GM18870 (cell line): Measurements from ENCODE around the gene COL4A3.

Source experiments
- ATAC-seq: cut with Tn5 transposase; IDR thresholded peaks from one replicate; pipeline ENCODE4 v1.9.1; 2021; ENCODE audit warnings: moderate library complexity; ENCODE audit not compliant: unreplicated experiment

Gene COL4A3

GRCh38 chr2:227163998-227164762, at the start of gene COL4A3, which contains the start of gene COL4A4:
Gene COL4A3 (plus strand): TSS chr2:227164624. CDS start chr2:227164727, 103 bp downstream.
Gene COL4A4 (minus strand): TSS chr2:227164205. CDS start chr2:227147483, 16,722 bp downstream.
- peak; percentile 26 for ATAC-seq

GRCh38 chr2:227115761-227116160, 48.7 kb upstream of the COL4A3 start:
- ATAC-seq: no peak

- peak; percentile 86 for ATAC-seq
These were observed 47.4 kb upstream of the COL4A3 start for GRCh38 chr2:227117027-227117426.

- ATAC-seq: no peak
These were observed 46.6 kb upstream of the COL4A3 start for GRCh38 chr2:227117852-227118251.

GRCh38 chr2:227118353-227118752, 46.1 kb upstream of the COL4A3 start:
- ATAC-seq: no peak

- ATAC-seq: no peak
These were observed 40.7 kb upstream of the COL4A3 start for GRCh38 chr2:227123697-227124096.

GRCh38 chr2:227124811-227125210, 39.6 kb upstream of the COL4A3 start:
- no peak for ATAC-seq

GRCh38 chr2:227125506-227125905, 38.9 kb upstream of the COL4A3 start:
- ATAC-seq: no peak

- ATAC-seq: no peak
These were observed 37.2 kb upstream of the COL4A3 start for GRCh38 chr2:227127201-227127600.

- ATAC-seq: no peak
These were observed 33.8 kb upstream of the COL4A3 start for GRCh38 chr2:227130636-227131035.

GRCh38 chr2:227132986-227133385, 31.4 kb upstream of the COL4A3 start:
- no peak for ATAC-seq

- ATAC-seq: no peak
These were observed 29.8 kb upstream of the COL4A3 start for GRCh38 chr2:227134591-227134990.

GRCh38 chr2:227141301-227141700, 23.1 kb upstream of the COL4A3 start:
- no peak for ATAC-seq

GRCh38 chr2:227143895-227144294, 20.5 kb upstream of the COL4A3 start:
- no peak for ATAC-seq

GRCh38 chr2:227146456-227146855, 18.0 kb upstream of the COL4A3 start:
- ATAC-seq: no peak

GRCh38 chr2:227147023-227147422, 17.4 kb upstream of the COL4A3 start:
- no peak for ATAC-seq

GRCh38 chr2:227148106-227148505, 16.3 kb upstream of the COL4A3 start:
- no peak for ATAC-seq

GRCh38 chr2:227150222-227150936, 14.0 kb upstream of the COL4A3 start:
- ATAC-seq: no peak

GRCh38 chr2:227152093-227152766, 12.2 kb upstream of the COL4A3 start:
- no peak for ATAC-seq

GRCh38 chr2:227153307-227153706, 11.1 kb upstream of the COL4A3 start:
- no peak for ATAC-seq

- no peak for ATAC-seq
These were observed 10.5 kb upstream of the COL4A3 start for GRCh38 chr2:227153758-227154486.
